Gastroesophageal sphincter (tissue), 4 donors: ENCODE results near the gene TYW1. TPM values are rescaled to one million over a fixed set of nuclear protein-coding genes. Genes with fewer than 3 reads are reported as not detected.
"Not testable (repeated sequence)": the region's sequence is repeated elsewhere in the genome, so short reads cannot be mapped to it uniquely, and the experiment has no call there.

Experiments
- ATAC-seq: fragments of 150-250 bp; one replicate; pipeline ENCODE4 v1.9.1; 2016; ENCODE audit warnings: mild to moderate bottlenecking, moderate library complexity
- H3K27ac ChIP-seq, 4 donors: fragments of 200-600 bp; sonication (generic) in 3 of 4; 1 replicate in 3 of 4; 2 replicates in 1 of 4; pipeline ENCODE4 v1.5.1; 2016 to 2019
- H3K27me3 ChIP-seq: fragments of 200-600 bp; sonication (generic); one replicate; pipeline ENCODE4 v1.5.1; 2019
- H3K36me3 ChIP-seq, 2 donors: fragments of 200-600 bp; sonication (generic); one replicate each; pipeline ENCODE4 v1.5.1; 2019; ENCODE audit warnings: control low read depth in 1 of 2
- H3K4me1 ChIP-seq, 3 donors: fragments of 200-600 bp; sonication (generic); 1 replicate in 2 of 3; 2 replicates in 1 of 3; pipeline ENCODE4 v1.5.1; 2016 to 2019; ENCODE audit warnings: control low read depth in 2 of 3
- H3K4me3 ChIP-seq, 2 donors: fragments of 200-600 bp; sonication (generic); one replicate each; pipeline ENCODE4 v1.5.1; 2019; ENCODE audit warnings: mild to moderate bottlenecking in 1 of 2, moderate library complexity in 1 of 2
- H3K9me3 ChIP-seq, 3 donors: fragments of 200-600 bp; sonication (generic); one replicate each; pipeline ENCODE4 v1.5.1; 2017 to 2019; ENCODE audit warnings: control low read depth in 2 of 3
- CTCF ChIP-seq, 4 experiments: fragments of 200-600 bp in 2 of 4; fragments of 450-650 bp in 2 of 4; sonication (generic) in 1 of 4; IDR thresholded peaks; one replicate each; pipeline ENCODE4 v1.5.1; 2017 to 2019; ENCODE audit warnings: antibody characterized with exemption in 4 of 4, mild to moderate bottlenecking in 2 of 4, moderate library complexity in 2 of 4
- EP300 ChIP-seq: sonication (generic); formaldehyde crosslinking; IDR thresholded peaks from one replicate; pipeline ENCODE4 v1.6.1; 2017; ENCODE audit warnings: antibody characterized with exemption, mild to moderate bottlenecking
- POLR2A ChIP-seq, 2 donors: fragments of 450-650 bp; IDR thresholded peaks; one replicate each; pipeline ENCODE4 v1.6.1; 2017; ENCODE audit warnings: antibody characterized with exemption in 2 of 2, mild to moderate bottlenecking in 2 of 2, moderate library complexity in 1 of 2
- POLR2AphosphoS5 ChIP-seq: sonication (generic); formaldehyde crosslinking; IDR thresholded peaks from one replicate; pipeline ENCODE4 v1.6.1; 2017; ENCODE audit warnings: antibody characterized with exemption
- WGBS, 2 donors: methylation state at CpG; one replicate each; pipeline ENCODE4 v1.1.5; 2018; ENCODE audit warnings: low coverage in 1 of 2; 5-methylcytosine and 5-hydroxymethylcytosine counted together
- total RNA-seq, 4 donors: library from RNA; depleted of rRNA; stranded (reverse); fragments of >200 nt; gene quantifications; one replicate each; pipeline ENCODE4 v1.1.0, GENCODE V29; 2016

The TYW1 gene
- total RNA-seq, 4 donors from 2014 or later: 11.7 to 30.2 (median 14.6) TPM

GRCh38 chr7:66970310-66970709, 26.3 kb upstream of the TYW1 start:
- 60 to 83% methylated on average over 1 of the region's 5 CpGs for WGBS, 2 donors
- Histone ChIP-seq H3K27ac (no peak overlapping the region), H3K27me3 (no peaks in the 10 kb centered on the region), H3K4me3 (no peak overlapping the region), H3K4me1 (no peaks in the 10 kb centered on the region), H3K36me3 (no peaks in the 10 kb centered on the region), H3K9me3 (no peaks in the 10 kb centered on the region)
- TF ChIP-seq EP300: no peak
- TF ChIP-seq POLR2A (IDR thresholded peaks at IDR 0.05): no peak
- TF ChIP-seq CTCF (IDR thresholded peaks at IDR 0.05): no peak
- no peak for TF ChIP-seq POLR2AphosphoS5
- no peak for ATAC-seq

- 82% methylated on average over 5 of the region's 15 CpGs; no CpG with 5 or more reads in 1 of the 2 donors for WGBS, 2 donors
Observed at GRCh38 chr7:66974986-66975590, 21.5 kb upstream of the TYW1 start.

GRCh38 chr7:66978312-66978711, 18.3 kb upstream of the TYW1 start:
- not testable (repeated sequence) for H3K36me3 ChIP-seq, H3K4me3 ChIP-seq, ATAC-seq, H3K27ac ChIP-seq, H3K4me1 ChIP-seq, H3K27me3 ChIP-seq
- WGBS, 2 donors: 90% methylated on average over 2 of the region's 5 CpGs; no CpG with 5 or more reads in 1 of the 2 donors
- H3K9me3 ChIP-seq: peaks cover 0 to 14% (median 0%) of the 10 kb centered on the region in 3 donors

More at GRCh38 chr7:66974986-66975590, 21.5 kb upstream of the TYW1 start:
- Histone ChIP-seq H3K27ac (no peak overlapping the region), H3K27me3 (no peaks in the 10 kb centered on the region), H3K36me3 (no peaks in the 10 kb centered on the region), H3K9me3 (peaks cover 0 to 6% (median 0%) of the 10 kb centered on the region in 3 donors), H3K4me3 (no peak overlapping the region), H3K4me1 (no peaks in the 10 kb centered on the region)
- TF ChIP-seq CTCF (IDR thresholded peaks at IDR 0.05): no peak
- TF ChIP-seq EP300: no peak
- no peak for TF ChIP-seq POLR2A (IDR thresholded peaks at IDR 0.05)
- TF ChIP-seq POLR2AphosphoS5: no peak
- no peak for ATAC-seq

- H3K27ac ChIP-seq, H3K27me3 ChIP-seq, H3K4me1 ChIP-seq, H3K4me3 ChIP-seq, H3K36me3 ChIP-seq: not testable (repeated sequence)
- H3K9me3 ChIP-seq: peaks cover 0 to 14% (median 0%) of the 10 kb centered on the region in 3 donors
- WGBS, 2 donors: 44 to 73% methylated on average over 2 of the region's 2 CpGs
- peak; percentile 36 for ATAC-seq
- peak; percentile 13 for TF ChIP-seq POLR2AphosphoS5
Observed at GRCh38 chr7:66979013-66979412, 17.6 kb upstream of the TYW1 start.

- 100% methylated on average over 1 of the region's 1 CpG; no CpG with 5 or more reads in 1 of the 2 donors for WGBS, 2 donors
Observed at GRCh38 chr7:66980336-66980735, 16.3 kb upstream of the TYW1 start.

GRCh38 chr7:66989552-66989951, 7.1 kb upstream of the TYW1 start:
- not testable (repeated sequence) for H3K27me3 ChIP-seq, H3K27ac ChIP-seq, H3K9me3 ChIP-seq, H3K4me3 ChIP-seq, ATAC-seq
- H3K4me1 ChIP-seq: peaks cover 5 to 32% (median 9%) of the 10 kb centered on the region in 3 donors
- peaks cover 13 to 74% of the 10 kb centered on the region in 2 donors for H3K36me3 ChIP-seq
- WGBS, 2 donors: 81 to 91% methylated on average over 1 of the region's 3 CpGs

More at GRCh38 chr7:66980336-66980735, 16.3 kb upstream of the TYW1 start:
- not testable (repeated sequence) for H3K27me3 ChIP-seq, ATAC-seq, H3K4me3 ChIP-seq, H3K4me1 ChIP-seq, H3K36me3 ChIP-seq, H3K27ac ChIP-seq
- H3K9me3 ChIP-seq: peaks cover 0 to 14% (median 0%) of the 10 kb centered on the region in 3 donors

- H3K27ac ChIP-seq: peak overlapping the region; percentile 97 to 100 (median 99)
- peaks cover 5 to 42% (median 15%) of the 10 kb centered on the region in 3 donors for H3K4me1 ChIP-seq
- not testable (repeated sequence) for ATAC-seq, H3K27me3 ChIP-seq, H3K9me3 ChIP-seq
- 17 to 27% methylated on average over 1 to 5 of the region's 5 CpGs for WGBS, 2 donors
- H3K36me3 ChIP-seq: peaks cover 7 to 53% of the 10 kb centered on the region in 2 donors
- peak overlapping the region; percentile 71 to 90 for H3K4me3 ChIP-seq
Observed at GRCh38 chr7:66994051-66994450, 2.6 kb upstream of the TYW1 start.
